Choroid plexus epithelial cell (primary cell): ENCODE results near the gene TMEM131.

Experiments
- DNase-seq: peaks from one replicate; pipeline ENCODE4 v3.0.0-alpha.2; 2010; ENCODE audit warnings: low read depth
- H3K4me3 ChIP-seq: 2 replicates; pipeline ENCODE4 v1.5.1; 2011; ENCODE audit warnings: low read depth, mild to moderate bottlenecking, control low read depth, low read length, moderate library complexity
- CTCF ChIP-seq: conservative IDR thresholded peaks from 2 replicates; pipeline ENCODE4 v1.5.1; 2011; ENCODE audit warnings: low read depth, mild to moderate bottlenecking, control low read depth, inconsistent platforms, low read length, moderate library complexity

Gene TMEM131

GRCh38 chr2:97759727-97760407 lies 235.9 kb downstream of the TMEM131 start:
- no peak overlapping the region for H3K4me3 ChIP-seq
- no peak for DNase-seq
- TF ChIP-seq CTCF: no peak

- no peak for TF ChIP-seq CTCF
- H3K4me3 ChIP-seq: no peak overlapping the region
- peak; percentile 35 for DNase-seq
Measured at GRCh38 chr2:97758131-97758705, 237.5 kb downstream of the TMEM131 start.

DNA sequence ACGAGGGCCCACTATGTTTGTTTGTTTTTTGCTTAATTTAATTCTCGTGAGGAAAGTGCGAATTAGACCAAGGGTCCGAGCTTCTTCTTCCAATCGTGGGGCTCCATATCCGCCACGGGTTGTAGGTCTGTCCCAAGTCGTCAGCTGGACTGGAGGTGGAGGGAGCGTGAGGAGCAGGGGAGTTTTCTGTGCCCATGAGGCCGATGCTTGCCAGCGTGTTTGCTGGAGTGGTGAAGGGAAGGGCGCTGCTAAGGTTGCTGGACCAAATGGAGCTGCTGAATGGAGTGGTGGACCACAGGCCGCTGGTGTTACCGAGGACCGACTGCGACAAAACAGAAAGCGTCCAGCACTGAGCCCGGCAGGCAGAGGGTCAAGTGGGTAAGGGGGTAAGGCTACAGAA lies 238.7 kb downstream of the TMEM131 start:
- TF ChIP-seq CTCF: no peak
- no peak overlapping the region for H3K4me3 ChIP-seq
- no peak for DNase-seq

DNA sequence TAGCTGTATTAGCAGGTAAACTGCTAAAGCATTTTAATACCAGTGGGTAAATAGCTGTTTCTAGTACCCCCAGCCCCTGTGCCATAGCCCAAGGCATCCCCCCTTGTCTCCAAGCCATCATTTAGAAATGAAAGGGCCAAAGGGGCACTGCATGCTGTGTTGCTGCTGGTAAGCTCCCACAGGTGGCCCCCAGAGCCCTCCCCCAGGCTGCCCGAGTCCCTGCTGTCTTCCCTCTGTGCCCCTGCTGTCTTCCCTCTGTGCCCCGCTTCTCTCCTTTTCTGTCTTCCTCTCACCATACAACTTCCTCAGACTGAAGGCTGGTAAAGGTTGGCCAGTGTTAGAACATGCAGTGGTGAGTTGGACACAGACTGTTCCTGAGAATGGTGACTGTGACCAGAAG lies 240.3 kb downstream of the TMEM131 start:
- DNase-seq: no peak
- TF ChIP-seq CTCF: no peak

GRCh38 chr2:97754690-97755346 lies 240.9 kb downstream of the TMEM131 start:
- DNase-seq: no peak
- TF ChIP-seq CTCF: no peak
- no peak overlapping the region for H3K4me3 ChIP-seq

More for the DNA sequence above, 240.3 kb downstream of the TMEM131 start:
- H3K4me3 ChIP-seq: no peak overlapping the region

- TF ChIP-seq CTCF: no peak
- no peak overlapping the region for H3K4me3 ChIP-seq
- peak; percentile 56 for DNase-seq
Measured at GRCh38 chr2:97752342-97753334, 243.1 kb downstream of the TMEM131 start.
